ENCODE data around the gene FKBP8. TPM values are rescaled to one million over a fixed set of nuclear protein-coding genes. Genes with fewer than 3 reads are reported as not detected.

FKBP8 gene
- total and polyA plus RNA-seq, 2 of the 4 experiments (the other 2 are of a cell fraction), result 153 to 289 TPM

GRCh38 chr19:18529782-18530181 is 13.6 kb downstream of the FKBP8 start:
- ChIA-PET CTCF (no interaction called here), POLR2A (ENCODE audit: unreplicated experiment) (no interaction called here)
- H2AK9ac ChIP-seq (replicated peaks; ENCODE audit: low read depth, low read length, poor library complexity), result peak overlapping the region; percentile 44
- H3K79me1 ChIP-seq (ENCODE audit: low read depth in 1 of 2, low read length in 2 of 2), result peaks cover 3 to 11% of the 10 kb centered on the region in 2 experiments; a peak in 2 of 4 replicates
- dilution Hi-C loops (cut with HindIII; ENCODE audit: low sequenced_read_pairs, unreplicated experiment) (no loop called here), intact Hi-C loops (cut with micrococcal nuclease) (no loop called here), in situ Hi-C loops (cut with MboI; ENCODE audit: low sequenced_read_pairs) (no loop called here)
- TF ChIP-seq MAFK (IDR thresholded peaks at IDR 0.05; ENCODE audit: low read depth, low read length) (no peak), RCOR1 (IDR thresholded peaks at IDR 0.05; ENCODE audit: insufficient replicate concordance, low read length) (no peak), RAD21 (IDR thresholded peaks at IDR 0.05; ENCODE audit: low read length) (no peak), MAZ (IDR thresholded peaks at IDR 0.05; ENCODE audit: borderline replicate concordance, low read depth, low read length) (no peak), ELK1 (IDR thresholded peaks at IDR 0.05; ENCODE audit: borderline replicate concordance, low read depth, low read length) (no peak)
- no peak overlapping the region for H3K14ac ChIP-seq (replicated peaks; ENCODE audit: low read depth, low read length)
- no peak overlapping the region for H4K91ac ChIP-seq (ENCODE audit: insufficient read depth, low read depth, low read length)
- H3K4me1 ChIP-seq (ENCODE audit: control insufficient read depth, insufficient read depth, low read length), result no peaks in the 10 kb centered on the region
- H2BK20ac ChIP-seq (ENCODE audit: low read depth, low read length), result no peak overlapping the region
- WGBS, 2 experiments (ENCODE audit: extremely low coverage in 2 of 2, insufficient read length in 1 of 2), result 84% methylated on average over 4 of the region's 7 CpGs; no CpG with 5 or more reads in 1 of the 2 experiments
- H3K9me1 ChIP-seq (ENCODE audit: insufficient read depth, low read length), result peaks cover 8% of the 10 kb centered on the region; the same call in 1 of the 2 replicates
- H2BK120ac ChIP-seq (ENCODE audit: low read depth, low read length), result no peak overlapping the region
- H3K27ac ChIP-seq (ENCODE audit: insufficient read depth, low read length), result no peak overlapping the region
- H3K36me3 ChIP-seq (ENCODE audit: control insufficient read depth, insufficient read depth, low read length), result peaks cover 26% of the 10 kb centered on the region
- H3K4ac ChIP-seq (ENCODE audit: low read depth, low read length), result no peak overlapping the region
- no peak overlapping the region for H3K4me2 ChIP-seq (ENCODE audit: low read depth, low read length)
- H3K23ac ChIP-seq (ENCODE audit: low read depth, low read length), result no peak overlapping the region
- no peaks in the 10 kb centered on the region for H3K27me3 ChIP-seq (ENCODE audit: control insufficient read depth, insufficient read depth, low read length)
- H3K4me3 ChIP-seq (ENCODE audit: insufficient read depth, low read depth, low read length), result no peak overlapping the region
- H2BK15ac ChIP-seq (ENCODE audit: low read depth, low read length), result no peak overlapping the region
- peak; percentile 72 for ATAC-seq (ENCODE audit: low read depth)
- no peak overlapping the region for H3K9ac ChIP-seq (ENCODE audit: low read depth, low read length)
- H3K56ac ChIP-seq (ENCODE audit: extremely low read depth, insufficient read depth, low read length), result no peak overlapping the region
- H2BK5ac ChIP-seq (ENCODE audit: low read depth, low read length, poor library complexity, severe bottlenecking), result no peak overlapping the region
- H4K8ac ChIP-seq (ENCODE audit: low read depth in 2 of 2, low read length in 2 of 2), result no peak overlapping the region
- H3K18ac ChIP-seq (ENCODE audit: low read depth, low read length), result no peak overlapping the region
- H4K5ac ChIP-seq (ENCODE audit: low read depth, low read length), result no peak overlapping the region
- no peaks in the 10 kb centered on the region for H3K9me3 ChIP-seq (ENCODE audit: control insufficient read depth, insufficient read depth, low read length)
- DNase-seq, result no peak
- no peaks in the 10 kb centered on the region for H4K20me1 ChIP-seq (ENCODE audit: insufficient read depth, low read length)
- no peak overlapping the region for H2AK5ac ChIP-seq (ENCODE audit: low read depth, low read length)
- no TSS peak for BruUV-seq (replicated peaks)
- no peak overlapping the region for H2AFZ ChIP-seq (replicated peaks; ENCODE audit: low read length, poor library complexity)

Measured in IMR-90 (cell line).